B cell (primary cell): ENCODE data around the gene PRR35. TPM values are rescaled to one million over a fixed set of nuclear protein-coding genes. Genes with fewer than 3 reads are reported as not detected.

ENCODE experiments used
- ATAC-seq: fragments of 200-7000 bp; cut with Tn5 transposase; one replicate; pipeline ENCODE4 v1.10.0; 2021; ENCODE audit warnings: low read depth, mild to moderate bottlenecking, moderate number of reproducible peaks, moderate library complexity
- CTCF ChIA-PET: fragments of 350-600 bp; sonication (Branson Sonifier 250); formaldehyde crosslinking; loops from one replicate; lab custom pipeline; 2021; ENCODE audit warnings: antibody characterized with exemption, inconsistent platforms; lab: Charles Lee
- POLR2A ChIA-PET: fragments of 350-600 bp; sonication (Branson Sonifier 250); formaldehyde crosslinking; loops from one replicate; lab custom pipeline; 2021; ENCODE audit warnings: antibody characterized with exemption; lab: Charles Lee
- DNase-seq: peaks from one replicate; pipeline ENCODE4 v3.0.0; 2013
- H2AFZ ChIP-seq: 2 replicates; pipeline ENCODE4 v1.6.1; 2012; ENCODE audit warnings: mild to moderate bottlenecking, low read depth, low read length; ENCODE audit not compliant: insufficient read depth, poor library complexity, severe bottlenecking
- H3K27ac ChIP-seq, 2 donors: 1 replicate in 1 of 2; 2 replicates in 1 of 2; pipeline ENCODE4 v1.5.1; 2012 to 2013; ENCODE audit warnings: low read length in 2 of 2, mild to moderate bottlenecking in 2 of 2, moderate library complexity in 1 of 2
- H3K27me3 ChIP-seq, 4 experiments: fragments of 200-600 bp in 1 of 4; sonication (generic) in 1 of 4; replicated peaks in 1 of 4; 1 replicate in 2 of 4; 2 replicates in 2 of 4; pipeline versions ENCODE4 v1.6.1 to v1.7.0; 2013 to 2016; ENCODE audit warnings: low read length in 3 of 4, mild to moderate bottlenecking in 2 of 4, mixed read lengths in 1 of 4, moderate library complexity in 1 of 4; ENCODE audit not compliant: insufficient read depth in 4 of 4, control insufficient read depth in 3 of 4; ENCODE audit errors: control extremely low read depth in 1 of 4
- H3K36me3 ChIP-seq, 2 experiments: replicated peaks in 1 of 2; 1 replicate in 1 of 2; 2 replicates in 1 of 2; pipeline versions ENCODE4 v1.6.1 to v1.7.1; 2013; ENCODE audit warnings: low read length in 1 of 2; ENCODE audit not compliant: insufficient read depth in 2 of 2, control insufficient read depth in 1 of 2; ENCODE audit errors: control extremely low read depth in 1 of 2, extremely low read depth in 1 of 2
- H3K4me1 ChIP-seq, 2 donors: fragments of 200-600 bp in 1 of 2; sonication (generic) in 1 of 2; 1 replicate in 1 of 2; 2 replicates in 1 of 2; pipeline versions ENCODE4 v1.5.1 to v1.6.1; 2013 to 2017; ENCODE audit warnings: low read length in 2 of 2; ENCODE audit not compliant: control insufficient read depth in 2 of 2, insufficient read depth in 2 of 2
- H3K4me2 ChIP-seq: replicated peaks from 2 replicates; pipeline ENCODE3; 2012; ENCODE audit warnings: mild to moderate bottlenecking, low read depth, low read length; ENCODE audit not compliant: poor library complexity, severe bottlenecking
- H3K4me3 ChIP-seq, 5 experiments: fragments of 200-600 bp in 1 of 5; sonication (generic) in 1 of 5; 1 replicate in 3 of 5; 2 replicates in 2 of 5; pipeline versions ENCODE4 v1.5.1 to v1.7.0; 2011 to 2016; ENCODE audit warnings: low read length in 4 of 5, mild to moderate bottlenecking in 4 of 5, low read depth in 2 of 5, control low read depth in 1 of 5, moderate library complexity in 1 of 5; ENCODE audit not compliant: insufficient read depth in 1 of 5; ENCODE audit errors: control extremely low read depth in 1 of 5, extremely low read depth in 1 of 5
- H3K79me2 ChIP-seq: fragments of 200-600 bp; sonication (generic); one replicate; pipeline ENCODE4 v1.6.0; 2016; ENCODE audit warnings: low read length; ENCODE audit not compliant: control insufficient read depth, insufficient read depth
- H3K9ac ChIP-seq: fragments of 200-600 bp; sonication (generic); 2 replicates; pipeline ENCODE4 v1.6.1; 2017; ENCODE audit warnings: mild to moderate bottlenecking, low read length, moderate library complexity
- H3K9me3 ChIP-seq, 3 donors: one replicate each; pipeline versions ENCODE4 v1.6.1 to v1.7.1; 2013; ENCODE audit warnings: low read length in 2 of 3; ENCODE audit not compliant: control insufficient read depth in 2 of 3, insufficient read depth in 1 of 3; ENCODE audit errors: control extremely low read depth in 1 of 3
- H4K20me1 ChIP-seq: 2 replicates; pipeline ENCODE4 v1.6.0; 2012; ENCODE audit warnings: mild to moderate bottlenecking, low read length; ENCODE audit not compliant: insufficient read depth, control insufficient read depth, poor library complexity, severe bottlenecking
- H3K27ac Mint-ChIP-seq: one replicate; pipeline ENCODE4 v1.8.0; 2021; ENCODE audit warnings: mixed read lengths
- H3K27me3 Mint-ChIP-seq: one replicate; pipeline ENCODE4 v1.8.0; 2021; ENCODE audit warnings: mixed read lengths
- H3K4me1 Mint-ChIP-seq: one replicate; pipeline ENCODE4 v1.8.0; 2021; ENCODE audit warnings: mixed read lengths
- H3K4me3 Mint-ChIP-seq: one replicate; pipeline ENCODE4 v1.8.0; 2021; ENCODE audit warnings: mixed read lengths
- H3K9me3 Mint-ChIP-seq: one replicate; pipeline ENCODE4 v1.8.0; 2022; ENCODE audit warnings: mixed read lengths; ENCODE audit not compliant: insufficient read depth
- CTCF ChIP-seq: fragments of 200-600 bp; IDR thresholded peaks from one replicate; pipeline ENCODE4 v1.8.0; 2022; ENCODE audit warnings: antibody characterized with exemption, mild to moderate bottlenecking
- EZH2 ChIP-seq: IDR thresholded peaks from 2 replicates; pipeline ENCODE4 v1.6.1; 2012; ENCODE audit warnings: borderline replicate concordance, low read depth, mild to moderate bottlenecking, moderate library complexity, low read length; ENCODE audit not compliant: insufficient read depth, poor library complexity, severe bottlenecking
- WGBS: methylation state at CpG from one replicate; pipeline ENCODE4 v1.1.5; 2013; ENCODE audit warnings: missing lambda C conversion rate; ENCODE audit not compliant: insufficient coverage; 5-methylcytosine and 5-hydroxymethylcytosine counted together
- intact Hi-C: fragments of 100-400 bp; cut with micrococcal nuclease; formaldehyde crosslinking; loops from one replicate; pipeline ENCODE4 v1.10.0; 2022
- polyA plus RNA-seq: library from polyadenylated mRNA; depleted of rRNA; stranded (reverse); fragments of >200 nt; gene quantifications from 2 replicates; pipeline ENCODE4 v1.2.3, GENCODE V29; 2012
- total RNA-seq, 2 donors: library from RNA; stranded (reverse); fragments of 120-200 nt in 1 of 2; gene quantifications; 1 replicate in 1 of 2; 2 replicates in 1 of 2; pipeline versions ENCODE4 v1.2.3 to v1.2.4, GENCODE V29; 2013 to 2022

The PRR35 gene
- total and polyA plus RNA-seq, 2 donors (not counting 1 experiment from before 2014, with no cell fraction given), result not detected

DNA sequence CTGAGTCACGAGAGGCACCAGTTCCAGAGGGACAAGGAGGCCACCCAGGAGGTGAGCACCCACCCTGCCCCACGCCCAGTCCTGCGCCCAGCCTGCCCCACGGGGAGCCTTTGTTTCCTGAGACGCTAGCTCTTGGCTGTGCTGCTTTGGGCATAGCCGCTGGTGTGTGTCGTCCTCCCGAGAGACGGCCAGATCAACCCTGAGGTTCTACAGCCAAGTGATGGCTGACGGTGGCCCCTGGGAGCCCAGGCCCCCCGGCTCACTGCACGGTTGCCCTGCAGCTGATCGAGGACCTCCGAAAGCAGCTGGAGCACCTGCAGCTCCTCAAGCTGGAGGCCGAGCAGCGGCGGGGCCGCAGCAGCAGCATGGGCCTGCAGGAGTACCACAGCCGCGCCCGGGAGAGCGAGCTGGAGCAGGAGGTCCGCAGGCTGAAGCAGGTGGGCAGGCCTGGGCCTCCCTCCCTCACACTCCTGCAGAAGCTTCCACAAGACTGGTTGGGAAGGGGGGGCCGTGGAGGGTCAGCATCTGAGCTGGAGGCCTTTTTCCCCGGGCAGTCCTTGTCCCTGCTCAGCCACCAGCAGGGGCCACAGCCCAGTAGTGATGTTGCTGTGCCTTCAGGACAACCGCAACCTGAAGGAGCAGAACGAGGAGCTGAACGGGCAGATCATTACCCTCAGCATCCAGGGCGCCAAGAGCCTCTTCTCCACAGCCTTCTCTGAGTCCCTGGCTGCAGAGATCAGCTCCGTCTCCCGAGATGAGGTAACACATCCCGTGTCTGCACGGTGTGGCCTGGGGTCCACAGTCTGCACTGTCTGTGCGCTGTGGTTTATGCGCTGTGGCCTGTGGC, 40.1 kb upstream of the PRR35 start:
- H3K9me3 ChIP-seq, result peaks cover 0 to 2% (median 0%) of the 10 kb centered on the region in 3 donors
- H3K27me3 Mint-ChIP-seq, result no peaks in the 10 kb centered on the region
- no peak overlapping the region for H3K4me2 ChIP-seq
- H3K4me1 Mint-ChIP-seq, result peaks cover 5% of the 10 kb centered on the region
- CTCF ChIA-PET, result no interaction called here
- intact Hi-C loops, result no loop called here
- no peak overlapping the region for H3K9ac ChIP-seq
- DNase-seq (no peak), ATAC-seq (no peak)
- peaks cover 0 to 7% of the 10 kb centered on the region in 2 donors for H3K4me1 ChIP-seq
- H3K4me3 ChIP-seq, result no peak overlapping the region
- H3K9me3 Mint-ChIP-seq, result no peaks in the 10 kb centered on the region
- no peak overlapping the region for H3K27ac ChIP-seq
- H3K4me3 Mint-ChIP-seq, result no peak overlapping the region
- H4K20me1 ChIP-seq, result peaks cover 5% of the 10 kb centered on the region
- 92% methylated on average over 34 of the region's 35 CpGs for WGBS
- no peaks in the 10 kb centered on the region for H3K27me3 ChIP-seq
- POLR2A ChIA-PET, result interaction anchor here (0.5 kb wide), 1 partner anchor 12 kb away, joined by 7 read pairs; no protein-coding TSS in a partner anchor
- no peaks in the 10 kb centered on the region for H3K79me2 ChIP-seq
- TF ChIP-seq CTCF, result no peak
- TF ChIP-seq EZH2, result no peak
- no peaks in the 10 kb centered on the region for H3K36me3 ChIP-seq
- no peak overlapping the region for H3K27ac Mint-ChIP-seq
- H2AFZ ChIP-seq, result no peak overlapping the region

GRCh38 chr16:520847-521246, 39.3 kb upstream of the PRR35 start:
- Histone ChIP-seq H3K4me2 (no peak overlapping the region), H3K27me3 (no peaks in the 10 kb centered on the region), H3K27ac (no peak overlapping the region), H3K4me3 (no peak overlapping the region), H2AFZ (no peak overlapping the region), H3K4me1 (peaks cover 3 to 15% of the 10 kb centered on the region in 2 donors), H3K9ac (no peak overlapping the region), H3K36me3 (no peaks in the 10 kb centered on the region), H4K20me1 (peaks cover 12% of the 10 kb centered on the region), H3K79me2 (peaks cover under 1% of the 10 kb centered on the region), H3K9me3 (peaks cover 0 to 2% (median 0%) of the 10 kb centered on the region in 3 donors)
- WGBS, result 94% methylated on average over 13 of the region's 13 CpGs
- Mint-ChIP-seq H3K9me3 (no peaks in the 10 kb centered on the region), H3K27me3 (no peaks in the 10 kb centered on the region), H3K4me3 (no peak overlapping the region), H3K4me1 (peaks cover 11% of the 10 kb centered on the region), H3K27ac (no peak overlapping the region)
- DNase-seq (no peak), ATAC-seq (no peak)
- ChIA-PET CTCF (no interaction called here), POLR2A (interaction anchor here (0.5 kb wide), 1 partner anchor 11 kb away, joined by 7 read pairs; no protein-coding TSS in a partner anchor)
- TF ChIP-seq EZH2 (no peak), CTCF (no peak)
- intact Hi-C loops, result no loop called here
